Brain microvascular endothelial cell (primary cell): Measurements from ENCODE around the gene TRPV4.
A peak's percentile ranks its signal among the peaks of the same experiment; 100 is the strongest.

Experiments used
- DNase-seq: peaks from one replicate; pipeline ENCODE4 v3.0.0-alpha.2; 2020
- H3K27ac ChIP-seq: fragments of 250-450 bp; sonication (Bioruptor Pico); 2 replicates; pipeline ENCODE4 v1.5.1; 2020; ENCODE audit warnings: mild to moderate bottlenecking, moderate library complexity
- H3K27me3 ChIP-seq: fragments of 250-450 bp; sonication (Bioruptor Pico); replicated peaks from 2 replicates; pipeline ENCODE4 v1.5.1; 2020; ENCODE audit warnings: mild to moderate bottlenecking
- H3K36me3 ChIP-seq: fragments of 250-450 bp; sonication (Bioruptor Pico); replicated peaks from 2 replicates; pipeline ENCODE4 v1.5.1; 2020; ENCODE audit warnings: mild to moderate bottlenecking
- H3K4me3 ChIP-seq: 2 replicates; pipeline ENCODE4 v1.5.1; 2011; ENCODE audit warnings: low read depth, mild to moderate bottlenecking, control low read depth, low read length, moderate library complexity
- CTCF ChIP-seq: IDR thresholded peaks from 2 replicates; pipeline ENCODE4 v1.5.1; 2011; ENCODE audit warnings: low read depth, mild to moderate bottlenecking, moderate library complexity, low read length, control low read depth, inconsistent platforms; ENCODE audit errors: missing control alignments
- in situ Hi-C: cut with HindIII; loops from 2 replicates; pipeline ENCODE4 v1.10.0; 2017; ENCODE audit warnings: low sequenced_read_pairs, low pct_ligation_motif_present

TRPV4 gene

DNA sequence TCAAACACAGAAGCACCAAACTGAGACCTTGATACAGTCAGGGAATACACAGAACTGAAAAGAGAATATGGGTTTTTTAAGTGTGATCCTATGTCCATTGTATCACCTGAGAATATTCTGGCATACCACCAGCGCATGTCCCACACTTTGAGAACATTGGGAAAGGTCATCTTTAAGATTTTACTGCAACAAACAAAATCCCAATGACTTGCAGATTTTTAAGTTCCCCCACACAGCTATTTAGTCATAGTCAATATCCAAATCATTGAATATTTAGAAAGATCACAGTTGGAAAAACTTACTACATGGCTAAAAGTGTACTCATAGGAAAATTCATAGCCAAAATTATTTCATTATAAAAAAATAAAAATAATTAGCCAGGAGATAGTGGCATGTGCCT lies 54.5 kb downstream of the TRPV4 start:
- Histone ChIP-seq H3K27me3 (no peaks in the 10 kb centered on the region), H3K4me3 (no peak overlapping the region), H3K27ac (no peak overlapping the region), H3K36me3 (no peaks in the 10 kb centered on the region)
- TF ChIP-seq CTCF, result no peak
- in situ Hi-C loops, result no loop called here
- DNase-seq, result no peak

- Histone ChIP-seq H3K36me3 (no peaks in the 10 kb centered on the region), H3K27ac (no peak overlapping the region), H3K4me3 (no peak overlapping the region), H3K27me3 (no peaks in the 10 kb centered on the region)
- DNase-seq, result peak; percentile 21
- no peak for TF ChIP-seq CTCF
- in situ Hi-C loops, result no loop called here
Observed at GRCh38 chr12:109777544-109777943, 55.7 kb downstream of the TRPV4 start.

DNA sequence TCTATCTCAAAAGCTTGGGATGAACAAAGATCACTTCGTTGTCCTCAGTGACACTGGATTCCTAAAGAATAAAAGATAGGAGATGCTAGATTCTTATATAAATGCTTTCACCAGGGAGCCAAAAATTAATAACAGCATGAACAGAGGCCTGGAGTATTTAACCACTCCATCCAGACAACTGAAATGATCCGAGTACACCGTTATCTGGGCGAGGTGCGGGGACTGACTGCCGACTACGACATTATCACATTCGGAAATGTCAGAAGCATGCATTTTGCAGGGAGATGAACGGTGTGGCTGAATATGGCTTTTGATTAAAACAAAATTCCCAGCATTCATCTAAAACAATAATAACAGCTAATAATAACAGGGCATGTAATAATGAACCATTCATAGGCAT lies 56.6 kb downstream of the TRPV4 start:
- DNase-seq, result no peak
- H3K36me3 ChIP-seq, result no peaks in the 10 kb centered on the region
- H3K27ac ChIP-seq, result no peak overlapping the region
- no peak for TF ChIP-seq CTCF
- H3K4me3 ChIP-seq, result no peak overlapping the region
- in situ Hi-C loops, result no loop called here
- H3K27me3 ChIP-seq, result no peaks in the 10 kb centered on the region

- DNase-seq, result peak; percentile 50
- no peak overlapping the region for H3K27ac ChIP-seq
- no peak overlapping the region for H3K4me3 ChIP-seq
- peak; percentile 95 for TF ChIP-seq CTCF
- in situ Hi-C loops, result no loop called here
- H3K36me3 ChIP-seq, result no peaks in the 10 kb centered on the region
- no peaks in the 10 kb centered on the region for H3K27me3 ChIP-seq
Observed at GRCh38 chr12:109775172-109775881, 57.9 kb downstream of the TRPV4 start.

- H3K27me3 ChIP-seq, result no peaks in the 10 kb centered on the region
- DNase-seq, result no peak
- H3K27ac ChIP-seq, result no peak overlapping the region
- no peak for TF ChIP-seq CTCF
- H3K36me3 ChIP-seq, result no peaks in the 10 kb centered on the region
- in situ Hi-C loops, result no loop called here
- H3K4me3 ChIP-seq, result no peak overlapping the region
Observed at GRCh38 chr12:109773384-109774011, 59.7 kb downstream of the TRPV4 start.
